ENCODE data around the gene SLC25A27.
"Not testable (repeated sequence)": the region's sequence is repeated elsewhere in the genome, so short reads cannot be mapped to it uniquely, and the experiment has no call there.

The SLC25A27 gene, protein sequence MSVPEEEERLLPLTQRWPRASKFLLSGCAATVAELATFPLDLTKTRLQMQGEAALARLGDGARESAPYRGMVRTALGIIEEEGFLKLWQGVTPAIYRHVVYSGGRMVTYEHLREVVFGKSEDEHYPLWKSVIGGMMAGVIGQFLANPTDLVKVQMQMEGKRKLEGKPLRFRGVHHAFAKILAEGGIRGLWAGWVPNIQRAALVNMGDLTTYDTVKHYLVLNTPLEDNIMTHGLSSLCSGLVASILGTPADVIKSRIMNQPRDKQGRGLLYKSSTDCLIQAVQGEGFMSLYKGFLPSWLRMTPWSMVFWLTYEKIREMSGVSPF

DNA sequence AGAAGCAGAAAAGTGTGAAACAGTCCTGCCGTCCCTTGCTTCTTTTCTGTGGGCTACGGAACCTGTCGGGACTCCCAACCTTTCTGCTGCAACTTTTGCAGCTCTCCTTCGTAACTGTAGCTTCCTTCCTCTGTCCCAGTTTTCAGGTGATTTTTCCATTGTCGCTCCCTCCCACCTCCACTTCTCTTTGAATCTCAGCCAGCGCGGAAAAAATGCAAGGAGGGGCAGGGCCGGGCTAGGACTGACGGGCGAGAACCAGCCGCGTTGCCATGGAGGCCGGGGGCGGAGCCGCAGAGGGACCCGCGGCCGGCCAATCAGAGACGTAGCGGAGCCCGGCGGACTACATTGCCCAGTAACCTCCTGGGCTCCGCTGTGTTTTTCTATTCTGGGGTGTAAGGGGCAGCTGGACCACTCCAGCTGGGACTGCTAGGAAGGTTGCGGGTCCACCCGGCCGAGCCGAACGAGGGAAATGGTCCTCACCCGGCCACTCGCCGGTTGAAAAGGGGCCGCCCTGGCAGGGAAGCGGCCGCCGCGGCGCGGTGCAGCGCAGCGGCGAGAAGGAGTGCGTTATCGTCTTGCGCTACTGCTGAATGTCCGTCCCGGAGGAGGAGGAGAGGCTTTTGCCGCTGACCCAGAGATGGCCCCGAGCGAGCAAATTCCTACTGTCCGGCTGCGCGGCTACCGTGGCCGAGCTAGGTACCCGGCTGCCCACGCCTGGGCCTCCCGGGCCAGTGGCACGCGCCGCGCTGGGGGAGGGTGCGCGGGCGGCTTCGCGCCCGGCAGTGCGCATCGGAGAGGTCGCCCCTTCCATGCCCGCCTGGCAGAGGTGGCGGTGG, at the start of gene SLC25A27, which contains the start of gene CYP39A1:
SLC25A27 (plus strand) TSS at position 373 of the 836 bp plus-strand sequence; CDS start at position 591, 218 bp downstream.
CYP39A1 (minus strand) TSS at position 216 of the 836 bp plus-strand sequence. CDS start 236 bp downstream, outside the sequence.
- peak; percentile 94 for DNase-seq

DNA sequence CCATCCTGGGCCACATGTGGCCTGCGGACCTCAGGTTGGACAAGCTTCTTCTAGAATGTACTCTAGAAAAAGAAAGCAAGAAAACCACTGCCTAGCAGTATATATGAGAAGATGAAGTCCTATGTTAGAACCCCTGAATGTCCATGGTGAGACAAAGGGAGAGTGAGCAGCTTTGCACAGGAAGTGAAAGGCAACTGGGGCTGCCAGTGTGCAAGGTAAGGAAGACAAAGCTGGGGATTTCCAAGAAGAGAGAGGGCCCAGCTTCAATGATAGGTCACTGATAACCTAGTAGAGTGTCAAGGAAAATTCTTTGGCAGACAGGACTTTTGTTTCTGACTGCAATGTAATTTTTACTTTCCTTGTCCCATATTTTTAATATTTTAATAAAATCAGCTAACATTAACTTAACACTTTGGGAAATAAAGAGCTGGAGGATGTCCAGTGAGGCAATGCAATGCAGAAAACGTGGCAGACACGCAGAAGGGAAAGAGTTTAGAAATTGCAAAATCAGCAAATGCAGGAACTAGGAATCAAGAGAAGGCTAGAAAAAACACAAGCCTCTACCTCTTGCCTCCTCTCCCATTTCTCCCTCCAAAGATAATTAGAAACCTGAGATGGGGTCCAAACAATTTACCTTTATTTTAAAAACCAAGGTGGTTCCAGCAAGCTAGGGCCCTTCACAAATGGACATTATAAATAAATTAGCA, 47.5 kb upstream of the SLC25A27 start:
- no peak for DNase-seq

DNA sequence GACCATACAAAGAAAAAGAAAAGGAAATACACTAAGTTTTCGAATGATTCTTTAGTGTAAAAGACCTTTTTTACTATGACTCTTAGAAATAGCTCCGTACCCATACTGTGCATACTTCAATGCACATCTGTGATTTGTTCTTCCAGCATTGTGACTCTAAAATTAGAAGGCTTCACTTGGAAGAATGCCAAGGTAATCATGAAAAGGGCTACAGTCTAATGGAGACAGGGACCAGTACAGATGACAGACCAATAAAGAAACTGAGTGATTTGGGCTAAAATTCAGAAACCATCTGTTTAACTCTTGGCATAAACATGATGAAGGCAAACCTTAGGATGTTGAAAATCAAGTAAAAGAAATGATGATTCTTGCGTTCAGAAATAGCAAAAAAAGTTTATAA, 46.4 kb upstream of the SLC25A27 start:
- DNase-seq = no peak

DNA sequence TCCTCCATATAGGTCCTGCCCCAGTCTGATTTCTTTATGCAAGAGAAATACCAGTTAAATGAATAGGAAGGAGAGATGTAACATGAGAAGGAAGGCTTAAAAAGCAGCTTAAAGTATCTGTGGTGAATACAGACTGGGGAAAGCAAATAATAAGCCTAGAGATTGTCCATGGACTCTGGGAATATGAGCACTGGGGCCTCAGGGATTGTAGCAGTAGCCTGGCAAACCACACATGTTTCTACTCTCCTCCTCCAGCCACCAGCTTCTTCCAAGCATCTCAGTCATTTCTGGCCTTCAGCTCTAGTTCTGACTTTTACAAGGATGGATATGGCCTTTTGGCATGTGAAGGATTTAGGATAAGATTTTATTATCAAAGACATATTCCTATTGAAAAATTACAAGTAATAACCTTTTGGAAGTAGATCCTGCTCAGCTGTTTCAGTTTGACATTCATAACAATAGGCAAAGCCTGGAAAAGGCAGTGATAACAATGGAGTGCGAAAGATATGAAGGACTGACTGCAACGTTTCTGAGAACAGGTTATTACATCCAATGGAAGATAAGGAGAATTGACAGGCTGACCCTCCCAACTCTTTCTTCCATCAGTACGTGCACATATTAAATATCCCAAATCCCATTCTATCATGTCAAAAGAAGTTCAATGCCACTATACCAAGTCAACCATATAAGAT, 41.8 kb upstream of the SLC25A27 start:
- DNase-seq = no peak

DNA sequence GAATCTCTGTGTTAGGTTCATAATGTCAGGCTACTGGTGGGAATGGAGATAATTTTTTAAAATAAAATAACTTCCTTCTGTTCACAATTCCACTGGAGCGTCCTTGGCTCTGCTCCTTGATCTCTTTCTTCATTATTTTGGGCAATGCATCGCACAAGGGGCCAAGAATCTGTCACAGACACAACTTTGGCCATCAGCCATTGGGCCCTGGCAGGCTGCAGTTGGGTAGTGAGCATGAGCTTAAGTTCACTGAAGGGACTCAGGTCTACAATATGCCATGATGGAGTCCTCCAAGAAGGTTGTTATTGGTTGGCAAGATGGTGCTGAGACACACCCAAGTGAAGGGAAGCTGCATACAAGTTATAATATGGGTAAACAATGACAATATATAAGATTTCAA, 40.1 kb upstream of the SLC25A27 start:
- DNase-seq = no peak

DNA sequence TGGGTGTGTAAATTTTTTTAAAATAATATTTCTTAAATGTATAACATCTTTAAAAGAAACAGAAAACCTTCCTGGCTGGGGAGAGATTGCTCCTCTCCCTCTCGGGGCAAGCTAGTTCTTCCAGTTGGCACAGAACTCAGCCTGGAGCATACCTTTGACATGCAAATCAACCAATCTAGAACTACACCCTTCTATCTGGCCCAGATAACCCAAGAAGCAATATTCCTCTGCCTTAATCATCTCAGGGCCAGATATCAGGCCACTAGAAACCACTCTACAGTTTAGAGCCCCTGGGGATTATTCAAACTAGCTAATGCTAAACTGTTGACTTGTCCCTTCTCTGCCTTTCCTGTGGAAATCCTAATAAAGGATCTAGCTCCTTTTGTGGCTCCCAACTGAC, 34.0 kb upstream of the SLC25A27 start:
- no peak for DNase-seq

DNA sequence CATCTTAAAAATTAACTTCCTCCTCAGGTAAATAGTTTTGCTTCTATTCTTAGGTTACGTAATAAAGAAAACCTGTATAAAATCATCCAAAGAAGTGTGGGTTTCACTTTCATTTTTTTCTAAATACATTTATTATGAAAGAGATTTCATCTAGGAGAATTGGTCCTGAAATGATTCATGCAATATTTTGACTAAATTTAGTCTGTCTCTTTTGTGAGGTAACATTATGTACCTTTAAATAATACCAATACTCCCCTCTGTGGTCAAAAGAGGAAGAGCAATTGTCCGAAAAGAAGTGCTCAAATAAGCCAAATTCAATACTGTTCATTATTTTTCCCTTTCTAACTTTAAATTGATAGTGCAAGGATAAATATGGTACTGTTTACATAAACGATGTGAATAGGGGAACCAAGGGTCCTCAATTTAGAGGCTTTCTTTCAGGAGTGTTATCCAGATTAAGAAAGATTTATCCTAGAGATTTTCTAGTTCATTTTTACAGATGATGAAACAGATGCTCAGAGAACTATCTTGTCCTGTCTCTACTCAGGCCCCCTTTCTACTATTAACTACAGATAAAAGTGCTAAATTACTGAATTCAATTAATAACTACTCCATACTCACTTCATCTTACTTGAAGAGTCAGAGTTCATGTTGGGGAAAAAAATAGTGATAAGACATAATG, 26.4 kb upstream of the SLC25A27 start:
- DNase-seq = no peak

DNA sequence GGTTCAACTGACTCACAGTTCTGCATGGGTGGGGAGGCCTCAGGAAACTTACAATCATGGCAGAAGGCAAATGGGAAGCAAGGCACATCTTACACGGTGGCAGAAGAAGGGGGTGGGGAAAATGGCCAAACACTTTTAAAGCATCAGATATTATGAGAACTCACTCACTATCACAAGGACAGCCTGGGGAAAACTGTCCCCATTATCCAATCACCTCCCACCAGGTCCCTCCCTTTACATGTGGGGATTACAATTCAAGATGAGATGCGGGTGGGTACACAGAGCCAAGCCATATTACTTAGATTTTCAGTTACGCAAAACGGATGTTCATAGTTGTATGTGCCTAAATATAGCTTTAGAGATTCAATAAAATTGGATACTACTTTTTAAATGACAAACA, 25.8 kb upstream of the SLC25A27 start:
- DNase-seq = no peak

DNA sequence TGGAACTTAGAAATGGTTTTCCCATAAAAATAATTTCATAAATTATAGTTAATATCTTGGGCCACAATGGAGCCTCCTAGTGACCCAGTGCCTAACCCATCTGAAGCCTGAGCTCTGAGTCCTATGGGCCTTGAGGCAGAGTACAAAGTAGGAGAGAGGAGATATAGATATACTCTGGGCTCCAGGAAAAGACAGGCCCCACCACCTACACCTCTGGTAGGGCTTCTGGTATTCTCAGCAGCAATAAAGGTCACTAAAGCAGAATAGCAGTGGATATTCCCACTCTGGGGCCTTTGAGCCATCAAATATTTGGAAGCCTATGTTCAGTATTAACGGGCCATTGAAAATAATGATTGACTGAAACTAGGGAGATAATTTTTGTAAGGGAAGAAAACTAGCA, 24.3 kb upstream of the SLC25A27 start:
- no peak for DNase-seq

DNA sequence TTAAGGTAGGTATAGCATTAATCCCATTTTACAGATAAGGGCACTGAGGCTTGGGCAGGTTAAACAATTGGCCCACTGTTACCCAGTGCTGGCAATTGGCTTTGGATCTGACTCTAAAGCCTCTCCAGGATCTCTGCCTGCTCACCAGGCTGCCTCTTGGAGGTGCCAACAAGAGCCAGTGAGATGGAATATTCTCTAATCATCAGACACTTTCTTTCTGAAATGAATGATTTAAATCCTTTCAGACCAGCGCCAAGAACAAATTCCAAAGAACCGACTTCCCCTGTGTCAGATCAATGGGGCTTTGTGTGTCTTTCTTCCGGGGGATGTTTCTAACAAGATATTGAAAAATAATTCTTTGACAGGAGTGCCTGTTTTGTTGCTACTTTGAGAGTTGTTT, 23.8 kb upstream of the SLC25A27 start:
- no peak for DNase-seq

DNA sequence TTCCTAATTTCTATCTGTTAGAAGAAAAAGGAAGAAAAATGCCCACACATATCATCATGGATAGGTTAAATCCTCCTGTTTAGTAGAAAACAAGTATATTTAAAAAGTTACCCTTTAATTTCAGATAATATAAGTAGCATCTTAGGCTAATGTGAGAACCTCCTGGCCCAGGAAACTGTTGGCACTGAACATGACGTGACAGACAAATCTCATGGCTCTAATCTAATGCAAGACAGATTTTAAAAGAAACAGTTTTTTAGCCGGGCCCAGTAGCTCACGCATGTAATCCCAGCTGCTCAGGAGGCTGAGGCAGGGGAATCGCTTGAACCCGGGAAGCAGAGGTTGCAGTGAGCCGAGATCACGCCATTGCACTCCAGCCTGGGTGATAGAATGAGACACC, 23.1 kb upstream of the SLC25A27 start:
- DNase-seq = no peak

DNA sequence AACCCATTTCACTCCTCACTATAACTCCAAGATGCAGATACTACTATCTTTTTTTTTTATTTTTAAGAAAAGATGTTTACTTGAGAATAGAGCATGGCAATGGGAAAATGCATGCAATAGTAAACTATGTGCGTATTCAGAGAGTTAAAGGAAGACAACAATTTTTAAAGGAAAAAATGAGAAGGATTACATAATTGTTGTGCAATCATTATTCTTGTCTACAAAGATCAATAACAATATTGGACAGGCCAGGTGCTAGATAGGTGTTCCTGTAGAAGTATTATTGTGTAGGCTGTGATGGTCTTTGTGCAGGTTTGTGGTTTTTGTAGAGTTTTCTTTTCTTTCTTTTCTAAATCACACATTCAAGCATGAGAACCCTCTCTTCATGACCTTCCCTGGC, 20.7 kb upstream of the SLC25A27 start:
- no peak for DNase-seq

DNA sequence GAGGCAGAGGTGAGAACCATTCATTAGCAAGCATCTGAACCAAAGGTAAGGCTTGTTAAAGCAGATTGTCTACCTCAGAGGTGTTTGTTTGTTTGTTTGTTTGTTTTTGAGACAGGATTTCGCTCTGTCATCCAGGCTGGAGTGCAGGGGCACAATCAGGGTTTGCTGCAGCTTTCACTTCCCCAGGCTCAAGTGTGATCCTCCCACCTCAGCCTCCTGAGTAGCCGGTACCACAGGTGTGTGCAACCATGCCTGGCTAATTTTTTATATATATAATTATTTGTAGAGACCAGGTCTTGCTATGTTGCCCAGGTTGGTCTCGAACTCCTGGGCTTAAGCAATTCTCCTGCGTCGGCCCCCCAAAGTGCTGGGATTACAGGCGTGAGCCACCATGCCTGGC, 17.3 kb upstream of the SLC25A27 start:
- DNase-seq = no peak

DNA sequence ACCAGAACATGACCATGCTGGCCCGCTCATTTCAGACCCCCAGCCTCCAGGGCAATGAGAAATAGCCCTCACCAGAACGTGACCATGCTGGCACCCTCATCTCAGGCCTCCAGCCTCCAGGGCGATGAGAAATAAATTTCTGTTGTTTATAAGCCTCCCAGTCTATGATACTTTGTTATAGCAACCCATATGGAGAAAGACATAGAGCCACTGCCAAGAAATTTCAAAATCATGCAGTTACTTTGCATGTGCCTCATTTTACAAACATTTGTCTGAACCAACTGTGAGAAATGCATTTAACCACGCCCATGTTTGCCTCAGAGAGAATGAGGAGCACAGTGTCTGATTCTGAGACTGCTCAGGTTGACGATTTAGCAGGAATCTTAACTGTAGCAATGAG, 15.6 kb upstream of the SLC25A27 start:
- no peak for DNase-seq

DNA sequence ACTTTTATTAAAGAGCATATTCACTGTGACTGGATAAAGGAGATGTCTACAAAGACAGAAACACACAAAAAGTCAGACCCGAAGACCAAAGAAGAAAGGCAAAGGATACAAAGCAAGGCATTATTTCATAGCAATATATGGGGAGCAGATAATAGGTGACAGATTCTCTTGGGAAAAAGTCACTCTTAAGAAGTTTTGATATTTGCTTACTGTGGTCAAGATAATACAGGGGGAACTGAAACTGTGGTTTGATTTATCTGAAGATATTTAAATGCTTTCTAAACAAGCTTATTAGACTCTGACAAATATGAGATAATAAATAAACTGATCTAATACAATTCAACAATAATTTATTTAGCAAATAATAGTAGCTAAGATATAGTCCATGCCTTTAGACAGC, 14.8 kb upstream of the SLC25A27 start:
- no peak for DNase-seq

DNA sequence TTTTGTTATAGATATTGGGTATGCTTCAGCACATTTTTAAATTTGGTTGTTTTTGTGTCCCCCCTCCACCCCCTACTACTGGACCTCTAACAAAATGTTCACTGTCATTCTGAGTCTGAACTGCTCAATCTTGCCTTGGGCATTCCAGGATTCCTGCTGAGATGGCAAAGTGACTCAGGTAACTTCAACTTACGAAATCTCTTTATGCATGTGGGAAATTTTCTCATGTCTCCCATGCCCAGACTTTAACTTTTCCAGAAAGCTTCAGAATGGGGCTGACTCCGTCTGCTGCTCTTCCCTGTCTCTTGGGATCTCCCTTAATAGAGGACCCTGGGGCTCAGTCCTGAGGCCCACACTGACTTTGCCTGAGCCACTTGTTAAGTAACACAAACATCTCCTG, 14.1 kb upstream of the SLC25A27 start:
- no peak for DNase-seq

DNA sequence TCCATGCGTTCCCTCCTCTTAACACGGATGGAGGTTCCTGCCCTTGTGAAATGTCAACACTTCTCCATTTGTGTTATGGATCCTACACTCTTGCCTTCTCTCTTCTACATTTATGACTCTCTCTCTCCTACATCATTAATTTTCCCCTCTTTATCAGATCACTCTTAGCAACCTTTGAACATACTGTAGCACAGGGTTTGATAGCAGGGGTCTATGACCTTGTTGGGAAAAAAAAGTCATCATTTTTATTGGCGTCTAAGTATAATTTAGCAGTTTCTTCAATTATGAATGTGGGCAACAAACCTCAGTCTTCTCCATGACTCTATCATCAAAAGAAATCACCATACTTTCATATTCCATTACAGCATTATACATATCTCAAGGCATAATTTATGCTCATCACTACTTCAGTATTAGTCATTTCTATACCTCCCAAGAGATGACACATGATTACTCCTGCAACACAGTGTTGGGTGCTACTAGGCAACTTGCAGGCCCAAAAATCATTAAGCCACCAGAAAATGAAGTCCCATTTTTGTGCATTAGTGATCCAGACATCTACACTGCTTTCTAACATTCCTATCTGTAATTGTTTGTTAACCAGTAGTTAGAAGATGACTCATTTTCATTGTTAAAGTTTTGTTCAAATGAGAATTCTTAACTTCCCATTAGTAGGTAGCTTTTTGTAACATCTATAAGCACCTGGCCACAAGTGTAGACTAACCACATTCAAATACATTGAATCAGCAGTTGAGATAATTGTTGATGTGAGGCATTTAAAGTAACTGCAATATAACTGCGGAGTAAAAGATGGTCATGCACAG, 9.6 kb upstream of the SLC25A27 start:
- DNase-seq = no peak

DNA sequence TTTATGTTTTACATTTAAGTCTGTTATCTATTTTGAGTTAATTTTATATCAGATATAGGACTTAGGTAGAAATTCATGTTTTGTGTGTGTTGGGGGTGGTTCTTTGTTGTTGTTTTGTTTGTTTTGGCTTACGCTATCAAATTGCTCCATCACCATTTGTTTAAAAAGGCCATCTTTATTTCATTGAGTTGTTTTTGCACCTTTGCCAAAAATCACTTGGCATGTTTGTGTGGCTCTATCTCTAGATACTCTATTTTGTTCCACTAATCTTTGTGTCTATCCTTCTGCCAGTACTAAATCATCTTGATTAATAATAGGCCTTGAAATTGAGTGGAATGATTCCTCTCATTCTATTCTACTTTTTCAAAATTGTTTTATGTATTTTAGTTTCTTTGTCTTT, 7.5 kb upstream of the SLC25A27 start:
- DNase-seq = no peak

DNA sequence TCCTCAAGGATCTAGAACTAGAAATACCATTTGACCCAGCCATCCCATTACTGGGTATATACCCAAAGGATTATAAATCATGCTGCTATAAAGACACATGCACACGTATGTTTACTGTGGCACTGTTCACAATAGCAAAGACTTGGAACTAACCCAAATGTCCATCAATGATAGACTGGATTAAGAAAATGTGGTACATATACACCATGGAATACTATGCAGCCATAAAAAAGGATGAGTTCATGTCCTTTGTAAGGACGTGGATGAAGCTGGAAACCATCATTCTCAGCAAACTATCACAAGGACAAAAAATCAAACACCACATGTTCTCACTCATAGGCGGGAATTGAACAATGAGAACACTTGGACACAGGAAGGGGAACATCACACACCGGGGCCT, 4.7 kb upstream of the SLC25A27 start:
- DNase-seq = not testable (repeated sequence)

DNA sequence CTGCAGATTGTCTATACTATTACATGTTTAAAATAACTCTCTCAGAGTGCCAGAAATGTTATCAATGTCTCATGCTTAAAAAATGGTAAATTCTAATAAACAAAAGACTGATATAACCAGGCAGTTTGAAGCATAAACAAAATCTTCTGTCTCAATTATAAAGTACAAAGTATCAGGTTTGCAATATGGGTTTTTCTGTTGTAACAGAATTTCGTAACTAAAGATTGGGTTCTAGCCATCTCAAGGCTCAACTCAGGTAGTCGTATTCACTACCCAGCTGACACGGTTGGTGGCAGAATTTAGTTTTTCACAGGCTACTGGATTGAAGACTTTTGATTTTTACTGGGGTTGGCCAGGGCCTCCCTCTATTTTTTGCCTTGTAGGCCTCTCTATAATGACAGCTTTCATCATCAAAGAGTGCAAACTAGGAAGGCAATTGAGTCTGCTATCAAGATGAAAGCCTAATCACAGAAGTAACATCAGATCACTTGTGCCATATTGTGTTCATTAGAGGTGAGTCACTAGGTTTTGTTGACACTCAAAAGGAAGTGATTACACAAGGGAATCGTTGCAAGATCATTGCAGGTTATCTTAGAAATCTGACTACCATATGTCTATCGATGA, 3.8 kb upstream of the SLC25A27 start:
- DNase-seq = no peak

DNA sequence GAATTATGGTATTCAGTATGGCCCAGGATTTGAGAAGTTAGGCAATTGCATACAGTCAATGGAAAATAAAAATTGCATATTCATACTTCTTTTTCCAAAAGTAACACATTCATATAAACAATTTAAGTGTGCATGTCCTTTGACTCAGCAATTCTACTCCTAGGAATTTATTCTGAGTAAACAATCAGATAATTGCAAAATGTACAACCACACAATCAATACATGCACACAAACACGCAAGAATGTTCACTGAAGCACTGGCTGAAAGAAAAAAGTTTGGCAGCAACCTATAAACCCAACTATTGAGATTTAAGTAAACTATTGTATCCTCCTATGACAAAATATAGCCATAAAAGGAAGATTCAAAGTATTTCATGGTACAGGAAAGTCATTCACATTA, 1.8 kb upstream of the SLC25A27 start:
- no peak for DNase-seq
